H1 (cell line): ENCODE data around the gene ABCC6. TPM values are rescaled to one million over a fixed set of nuclear protein-coding genes. Genes with fewer than 3 reads are reported as not detected.
"Not testable (repeated sequence)": the region's sequence is repeated elsewhere in the genome, so short reads cannot be mapped to it uniquely, and the experiment has no call there.

ENCODE experiments used
- CTCF ChIA-PET: fragments of 300-600 bp; sonication (Branson Sonifier 250); formaldehyde crosslinking; loops from one replicate; lab custom pipeline; 2021; ENCODE audit not compliant: partially characterized antibody; lab: Charles Lee
- POLR2A ChIA-PET: fragments of 300-600 bp; sonication (Branson Sonifier 250); formaldehyde crosslinking; loops from one replicate; lab custom pipeline; 2021; ENCODE audit warnings: inconsistent platforms; ENCODE audit not compliant: partially characterized antibody; lab: Charles Lee
- DNase-seq, 2 experiments: peaks; one replicate each; pipeline versions ENCODE4 v3.0.0 to v3.0.0-alpha.2; 2010 to 2022; ENCODE audit warnings: low spot score in 2 of 2, low read depth in 1 of 2, mixed read lengths in 1 of 2
- FAIRE-seq: peaks from 2 replicates; lab custom pipeline; 2011; peaks lifted over from hg19 to GRCh38; lab: Jason Lieb, UNC
- H2AFZ ChIP-seq: 2 replicates; pipeline ENCODE4 v1.8.1; 2012; ENCODE audit warnings: low read length, inconsistent platforms
- H2AK5ac ChIP-seq: 2 replicates; pipeline ENCODE4 v1.6.1; 2013; ENCODE audit warnings: low read depth, low read length
- H2BK120ac ChIP-seq: replicated peaks from 2 replicates; pipeline ENCODE3; 2013; ENCODE audit warnings: low read depth, low read length, inconsistent platforms
- H2BK12ac ChIP-seq: 2 replicates; pipeline ENCODE4 v1.6.1; 2013; ENCODE audit warnings: low read depth, low read length
- H2BK15ac ChIP-seq: 2 replicates; pipeline ENCODE4 v1.6.1; 2013; ENCODE audit warnings: low read length
- H2BK20ac ChIP-seq: 2 replicates; pipeline ENCODE4 v1.6.1; 2013; ENCODE audit warnings: low read length
- H2BK5ac ChIP-seq: 2 replicates; pipeline ENCODE4 v1.6.1; 2013; ENCODE audit warnings: low read depth, low read length
- H3K14ac ChIP-seq: 2 replicates; pipeline ENCODE4 v1.6.1; 2013; ENCODE audit warnings: inconsistent platforms; ENCODE audit not compliant: insufficient read length
- H3K18ac ChIP-seq: 2 replicates; pipeline ENCODE4 v1.6.1; 2013; ENCODE audit warnings: low read length; ENCODE audit errors: extremely low read depth
- H3K23ac ChIP-seq: 2 replicates; pipeline ENCODE4 v1.6.1; 2013; ENCODE audit warnings: inconsistent platforms; ENCODE audit not compliant: insufficient read length
- H3K23me2 ChIP-seq: 2 replicates; pipeline ENCODE4 v1.6.1; 2013; ENCODE audit warnings: low read depth, low read length
- H3K27ac ChIP-seq: 2 replicates; pipeline ENCODE4 v1.6.1; 2011; ENCODE audit warnings: low read depth, low read length, inconsistent platforms
- H3K27me3 ChIP-seq, 4 experiments: replicated peaks in 1 of 4; 1 replicate in 1 of 4; 2 replicates in 3 of 4; pipeline versions ENCODE4 v1.6.1 to v1.8.1; 2011 to 2013; ENCODE audit warnings: low read length in 3 of 4, mild to moderate bottlenecking in 3 of 4, inconsistent platforms in 2 of 4, mixed read lengths in 2 of 4, moderate library complexity in 1 of 4; ENCODE audit not compliant: control insufficient read depth in 3 of 4, insufficient read depth in 3 of 4; ENCODE audit errors: extremely low read depth in 1 of 4
- H3K36me3 ChIP-seq, 4 experiments: 2 replicates each; pipeline versions ENCODE4 v1.6.1 to v1.8.1; 2011 to 2013; ENCODE audit warnings: mild to moderate bottlenecking in 4 of 4, low read length in 3 of 4, moderate library complexity in 2 of 4, control low read depth in 1 of 4, inconsistent platforms in 1 of 4; ENCODE audit not compliant: insufficient read depth in 4 of 4, control insufficient read depth in 2 of 4
- H3K4ac ChIP-seq: replicated peaks from 2 replicates; pipeline ENCODE3; 2013; ENCODE audit warnings: low read length, low read depth, mixed read lengths, inconsistent platforms; ENCODE audit not compliant: insufficient read length
- H3K4me1 ChIP-seq, 4 experiments: replicated peaks in 1 of 4; 1 replicate in 1 of 4; 2 replicates in 3 of 4; pipeline versions ENCODE4 v1.6.1 to v1.8.1; 2011 to 2013; ENCODE audit warnings: low read length in 3 of 4, inconsistent platforms in 2 of 4, mixed read lengths in 1 of 4; ENCODE audit not compliant: insufficient read depth in 4 of 4, control insufficient read depth in 3 of 4
- H3K4me2 ChIP-seq, 2 experiments: 2 replicates each; pipeline versions ENCODE4 v1.6.1 to v1.8.1; 2011 to 2013; ENCODE audit warnings: low read depth in 2 of 2, low read length in 2 of 2, control low read depth in 1 of 2, inconsistent platforms in 1 of 2, mild to moderate bottlenecking in 1 of 2; ENCODE audit not compliant: insufficient read depth in 1 of 2
- H3K4me3 ChIP-seq, 4 experiments: fragments of 200-600, 300-600 bp in 1 of 4; sonication (generic), shearing (Covaris generic), sonication (Bioruptor Twin) in 1 of 4; 2 replicates each; pipeline versions ENCODE4 v1.5.1 to v1.8.1; 2011 to 2016; ENCODE audit warnings: low read length in 4 of 4, low read depth in 3 of 4, control low read depth in 2 of 4, inconsistent platforms in 2 of 4, mild to moderate bottlenecking in 2 of 4, mixed read lengths in 1 of 4, moderate library complexity in 1 of 4; ENCODE audit not compliant: insufficient read depth in 2 of 4; ENCODE audit errors: extremely low read depth in 1 of 4
- H3K56ac ChIP-seq: replicated peaks from 2 replicates; pipeline ENCODE3; 2013; ENCODE audit warnings: low read depth, mild to moderate bottlenecking, mixed read lengths, low read length, inconsistent platforms; ENCODE audit not compliant: insufficient read length
- H3K79me1 ChIP-seq: 2 replicates; pipeline ENCODE4 v1.6.1; 2013; ENCODE audit warnings: low read depth, low read length, control low read depth
- H3K79me2 ChIP-seq, 2 experiments: 2 replicates each; pipeline versions ENCODE4 v1.6.1 to v1.8.1; 2012 to 2013; ENCODE audit warnings: low read length in 2 of 2, mild to moderate bottlenecking in 2 of 2, inconsistent platforms in 1 of 2; ENCODE audit not compliant: insufficient read depth in 2 of 2, control insufficient read depth in 1 of 2
- H3K9ac ChIP-seq, 4 experiments: replicated peaks in 1 of 4; 1 replicate in 1 of 4; 2 replicates in 3 of 4; pipeline versions ENCODE4 v1.6.1 to v1.8.1; 2011 to 2013; ENCODE audit warnings: low read depth in 3 of 4, low read length in 3 of 4, control low read depth in 2 of 4, mild to moderate bottlenecking in 2 of 4, moderate library complexity in 2 of 4, inconsistent platforms in 1 of 4; ENCODE audit errors: extremely low read depth in 1 of 4
- H3K9me3 ChIP-seq, 2 experiments: 2 replicates each; pipeline versions ENCODE4 v1.6.1 to v1.8.1; 2012 to 2013; ENCODE audit warnings: mild to moderate bottlenecking in 2 of 2, moderate library complexity in 2 of 2, control low read depth in 1 of 2, inconsistent platforms in 1 of 2, low read depth in 1 of 2, low read length in 1 of 2, mixed read lengths in 1 of 2; ENCODE audit not compliant: insufficient read depth in 2 of 2
- H4K20me1 ChIP-seq, 2 experiments: replicated peaks in 1 of 2; 2 replicates each; pipeline versions ENCODE3 to v1.8.1; 2011 to 2013; ENCODE audit warnings: inconsistent platforms in 2 of 2, low read length in 2 of 2, mild to moderate bottlenecking in 1 of 2; ENCODE audit not compliant: insufficient read depth in 2 of 2, control insufficient read depth in 1 of 2
- H4K5ac ChIP-seq: 2 replicates; pipeline ENCODE4 v1.6.1; 2013; ENCODE audit warnings: low read length, low read depth, mixed read lengths, inconsistent platforms; ENCODE audit not compliant: insufficient read length
- H4K8ac ChIP-seq: 2 replicates; pipeline ENCODE4 v1.8.0; 2013; ENCODE audit warnings: mild to moderate bottlenecking, moderate library complexity, low read length, inconsistent platforms; ENCODE audit not compliant: insufficient read depth; ENCODE audit errors: extremely low read depth
- H4K91ac ChIP-seq: replicated peaks from 2 replicates; pipeline ENCODE3; 2013; ENCODE audit warnings: low read length, mixed read lengths, inconsistent platforms; ENCODE audit not compliant: insufficient read length
- WGBS, 2 experiments: shearing (Covaris generic) in 1 of 2; methylation state at CpG; one replicate each; pipeline versions ENCODE4 v1.1.6 to v1.1.7; 2013 to 2015; ENCODE audit warnings: low lambda C conversion rate in 2 of 2, mixed read lengths in 2 of 2, inconsistent platforms in 1 of 2, low coverage in 1 of 2, missing lambda C conversion rate in 1 of 2; ENCODE audit not compliant: insufficient replicate concordance in 2 of 2, insufficient coverage in 1 of 2, insufficient read length in 1 of 2; ENCODE audit errors: extremely low coverage in 1 of 2, missing lambda C conversion rate in 1 of 2; 5-methylcytosine and 5-hydroxymethylcytosine counted together
- polyA plus RNA-seq, 7 experiments: library from polyadenylated mRNA; depleted of rRNA in 3 of 7; stranded (reverse) in 5 of 7; unstranded in 2 of 7; fragments of >200 nt in 5 of 7; fragments of 200-250 nt in 2 of 7; gene quantifications; 1 replicate in 5 of 7; 2 replicates in 1 of 7; 4 replicates in 1 of 7; pipeline versions ENCODE4 v1.2.1 to v1.2.3, GENCODE V29; 2011 to 2013; ENCODE audit warnings: missing spikeins in 2 of 7, mixed read lengths in 2 of 7
- total RNA-seq: library from RNA; stranded (reverse); fragmentation: NEBNext Ultra II Directional; extraction: Animal tissue kit (Norgen Biotek cat#: 25700); gene quantifications from 2 replicates; pipeline ENCODE4 v1.2.1, GENCODE V29; 2021

ABCC6 gene
- total and polyA plus RNA-seq, 2 of the 8 experiments (the other 6 are each of a cell fraction or from before 2014, with no cell fraction given): 1.6 to 1.8 TPM

DNA sequence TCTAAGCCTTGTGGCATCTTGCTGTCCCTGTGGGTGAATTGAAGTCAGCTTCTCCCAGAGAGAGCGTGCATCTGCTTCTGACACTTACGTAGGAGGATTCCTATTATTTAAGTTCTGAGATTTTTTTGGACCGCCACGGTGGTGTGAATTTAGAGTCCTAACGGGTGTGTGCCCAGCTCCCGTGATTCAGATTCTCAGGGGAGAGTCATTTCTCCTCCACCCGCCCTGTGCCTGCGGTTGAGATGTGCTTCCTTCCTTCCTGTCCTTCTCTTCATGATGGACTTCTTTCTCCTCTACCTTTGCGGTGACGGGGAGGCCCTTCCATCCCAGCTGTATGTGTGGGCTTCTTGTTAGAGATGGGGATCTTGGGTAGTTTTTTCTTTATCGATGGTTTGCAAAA is 20.6 kb upstream of the ABCC6 start:
- POLR2A ChIA-PET, H2BK120ac ChIP-seq, H4K91ac ChIP-seq, CTCF ChIA-PET, H3K9me3 ChIP-seq, H4K8ac ChIP-seq, H3K18ac ChIP-seq, H3K79me1 ChIP-seq, H3K23me2 ChIP-seq, H3K4me3 ChIP-seq, H3K4ac ChIP-seq, H2BK5ac ChIP-seq, H3K27me3 ChIP-seq, H3K14ac ChIP-seq, H4K20me1 ChIP-seq, H4K5ac ChIP-seq, FAIRE-seq, H3K4me2 ChIP-seq, H2BK20ac ChIP-seq, H3K4me1 ChIP-seq, H3K9ac ChIP-seq, H3K79me2 ChIP-seq, H2AFZ ChIP-seq, DNase-seq, H2BK15ac ChIP-seq, H3K56ac ChIP-seq, H3K36me3 ChIP-seq, H2AK5ac ChIP-seq, H3K23ac ChIP-seq, H3K27ac ChIP-seq, H2BK12ac ChIP-seq: not testable (repeated sequence)
- 91% methylated on average over 9 of the region's 11 CpGs; no CpG with 5 or more reads in 1 of the 2 experiments for WGBS, 2 experiments

DNA sequence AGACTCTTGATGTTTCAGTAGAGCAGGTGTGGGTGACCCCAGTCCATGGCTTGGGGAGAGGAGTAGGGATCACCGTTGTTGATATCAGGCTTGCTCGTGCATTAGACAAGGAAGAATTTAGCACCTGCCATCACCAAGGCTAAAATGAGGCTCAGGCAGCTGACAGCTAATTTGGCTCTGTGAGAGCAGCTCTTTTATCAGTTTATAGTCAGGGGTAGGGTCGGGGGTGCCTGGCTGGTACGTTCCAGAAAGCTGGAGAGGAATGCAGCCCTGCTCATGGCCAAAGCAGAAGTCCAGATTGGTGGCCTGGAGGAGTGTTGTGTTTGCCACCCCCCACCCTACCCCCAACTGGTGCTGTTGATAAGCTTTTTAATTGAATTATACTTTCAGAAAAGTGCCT is 17.4 kb upstream of the ABCC6 start:
- H3K27me3 ChIP-seq, H3K56ac ChIP-seq, H4K20me1 ChIP-seq, H2BK15ac ChIP-seq, H3K9ac ChIP-seq, H3K4ac ChIP-seq, H3K4me3 ChIP-seq, POLR2A ChIA-PET, H3K4me1 ChIP-seq, FAIRE-seq, H3K14ac ChIP-seq, H2BK20ac ChIP-seq, H4K8ac ChIP-seq, H4K91ac ChIP-seq, H2AK5ac ChIP-seq, H3K27ac ChIP-seq, H3K23ac ChIP-seq, H3K36me3 ChIP-seq, CTCF ChIA-PET, DNase-seq, H3K79me2 ChIP-seq, H2BK5ac ChIP-seq, H3K23me2 ChIP-seq, H3K9me3 ChIP-seq, H2BK120ac ChIP-seq, H3K79me1 ChIP-seq, H3K4me2 ChIP-seq, H4K5ac ChIP-seq, H2BK12ac ChIP-seq, H3K18ac ChIP-seq, H2AFZ ChIP-seq: not testable (repeated sequence)
- WGBS, 2 experiments: 91% methylated on average over 4 of the region's 4 CpGs; no CpG with 5 or more reads in 1 of the 2 experiments
